Measurements from ENCODE around the gene TBC1D24.

- TF ChIP-seq POLR2AphosphoS5 (IDR thresholded peaks at IDR 0.05) (no peak), POLR2A (IDR thresholded peaks at IDR 0.05) (no peak)
- TF ChIP-seq, protein P1, sequence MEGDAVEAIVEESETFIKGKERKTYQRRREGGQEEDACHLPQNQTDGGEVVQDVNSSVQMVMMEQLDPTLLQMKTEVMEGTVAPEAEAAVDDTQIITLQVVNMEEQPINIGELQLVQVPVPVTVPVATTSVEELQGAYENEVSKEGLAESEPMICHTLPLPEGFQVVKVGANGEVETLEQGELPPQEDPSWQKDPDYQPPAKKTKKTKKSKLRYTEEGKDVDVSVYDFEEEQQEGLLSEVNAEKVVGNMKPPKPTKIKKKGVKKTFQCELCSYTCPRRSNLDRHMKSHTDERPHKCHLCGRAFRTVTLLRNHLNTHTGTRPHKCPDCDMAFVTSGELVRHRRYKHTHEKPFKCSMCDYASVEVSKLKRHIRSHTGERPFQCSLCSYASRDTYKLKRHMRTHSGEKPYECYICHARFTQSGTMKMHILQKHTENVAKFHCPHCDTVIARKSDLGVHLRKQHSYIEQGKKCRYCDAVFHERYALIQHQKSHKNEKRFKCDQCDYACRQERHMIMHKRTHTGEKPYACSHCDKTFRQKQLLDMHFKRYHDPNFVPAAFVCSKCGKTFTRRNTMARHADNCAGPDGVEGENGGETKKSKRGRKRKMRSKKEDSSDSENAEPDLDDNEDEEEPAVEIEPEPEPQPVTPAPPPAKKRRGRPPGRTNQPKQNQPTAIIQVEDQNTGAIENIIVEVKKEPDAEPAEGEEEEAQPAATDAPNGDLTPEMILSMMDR (IDR thresholded peaks at IDR 0.05) = no peak
These were observed 5.3 kb upstream of the TBC1D24 start for GRCh38 chr16:2469399-2470233.

Measured in breast epithelium (tissue), 3 donors.